Omental fat pad (tissue), 4 donors: Measurements from ENCODE around the gene CLCNKA. TPM values are rescaled to one million over a fixed set of nuclear protein-coding genes. Genes with fewer than 3 reads are reported as not detected.
"Not testable (repeated sequence)": the region's sequence is repeated elsewhere in the genome, so short reads cannot be mapped to it uniquely, and the experiment has no call there.

Source experiments
- ATAC-seq: fragments of 150-250 bp; one replicate; pipeline ENCODE4 v1.9.1; 2016; ENCODE audit warnings: mild to moderate bottlenecking, moderate library complexity; ENCODE audit not compliant: low FRiP score
- DNase-seq: peaks from one replicate; pipeline ENCODE4 v3.0.0-alpha.2; 2019; ENCODE audit warnings: low spot score
- total RNA-seq, 4 donors: library from RNA; depleted of rRNA; stranded (reverse); fragments of >200 nt; gene quantifications; one replicate each; pipeline ENCODE4 v1.1.0, GENCODE V29; 2016
- TF ChIP-seq, protein P1 (sequence below), 3 donors: fragments of 450-650 bp; IDR thresholded peaks; one replicate each; pipeline ENCODE4 v1.5.1; 2016 to 2017; ENCODE audit warnings: antibody characterized with exemption in 3 of 3, mild to moderate bottlenecking in 3 of 3, moderate library complexity in 2 of 3

Gene CLCNKA
- total RNA-seq, 4 donors from 2014 or later = 0.37 to 2.4 (median 1.0) TPM

DNA sequence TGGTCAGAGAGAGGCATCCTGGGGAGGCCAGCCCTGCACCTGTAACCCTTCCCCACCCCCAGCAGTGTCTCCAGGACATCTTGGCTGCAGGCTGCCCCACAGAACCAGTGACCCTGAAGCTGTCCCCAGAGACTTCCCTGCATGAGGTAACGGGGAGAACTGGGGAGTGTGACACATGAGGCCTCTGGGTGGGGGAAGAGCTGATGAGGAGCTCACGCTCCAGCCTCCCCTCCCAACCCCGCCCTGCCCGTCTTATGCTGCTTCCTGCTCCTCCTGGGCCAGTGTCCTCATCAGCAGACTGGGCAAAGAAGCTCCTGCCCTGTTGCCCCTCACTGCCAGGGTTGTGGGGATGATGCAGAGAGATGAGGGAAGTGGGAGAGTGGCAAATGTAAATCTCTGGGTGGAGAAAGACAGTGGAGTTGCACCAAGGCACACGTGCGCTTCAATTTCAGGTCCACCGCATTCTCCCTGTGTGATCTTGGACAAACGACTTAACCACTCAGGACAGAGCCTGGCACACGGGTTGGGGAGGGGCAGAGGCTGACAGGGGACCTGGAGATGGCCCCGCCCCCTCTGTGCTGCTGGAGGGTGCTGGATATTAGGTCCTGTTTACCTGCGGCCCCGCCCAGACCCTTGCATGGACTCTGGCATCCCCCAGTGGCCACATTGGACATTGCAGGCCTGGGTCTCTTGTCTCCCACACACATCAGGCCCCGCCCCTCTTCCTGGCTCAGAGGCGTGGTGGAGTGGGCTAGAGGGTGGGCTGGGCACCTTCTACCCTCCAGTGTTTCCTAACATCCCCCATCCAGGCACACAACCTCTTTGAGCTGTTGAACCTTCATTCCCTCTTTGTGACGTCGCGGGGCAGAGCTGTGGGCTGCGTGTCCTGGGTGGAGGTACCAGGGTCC, 34.0 kb downstream of the CLCNKA start:
- ATAC-seq (peak; percentile 88), DNase-seq (peak; percentile 84)

DNA sequence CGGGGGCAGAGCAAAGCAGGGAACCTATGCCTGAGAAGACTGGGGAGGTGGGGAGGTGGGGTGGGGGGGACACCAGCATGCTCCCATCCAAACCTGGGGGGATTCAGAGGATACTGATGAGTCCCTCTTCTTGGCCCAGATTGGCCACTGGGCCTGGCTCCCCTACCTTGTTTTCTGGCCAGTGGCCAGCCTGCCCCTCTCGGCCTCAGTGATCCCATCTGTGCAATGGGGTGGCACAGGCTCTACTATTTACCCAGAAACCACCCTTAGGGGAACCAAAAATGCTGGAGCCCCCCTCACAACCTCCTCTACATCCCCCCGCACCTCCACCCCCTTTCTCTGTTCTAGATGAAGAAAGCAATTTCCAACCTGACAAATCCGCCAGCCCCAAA, 34.7 kb downstream of the CLCNKA start:
- not testable (repeated sequence) for ATAC-seq, DNase-seq

More for the DNA sequence above, 34.0 kb downstream of the CLCNKA start:
- TF ChIP-seq, protein P1, sequence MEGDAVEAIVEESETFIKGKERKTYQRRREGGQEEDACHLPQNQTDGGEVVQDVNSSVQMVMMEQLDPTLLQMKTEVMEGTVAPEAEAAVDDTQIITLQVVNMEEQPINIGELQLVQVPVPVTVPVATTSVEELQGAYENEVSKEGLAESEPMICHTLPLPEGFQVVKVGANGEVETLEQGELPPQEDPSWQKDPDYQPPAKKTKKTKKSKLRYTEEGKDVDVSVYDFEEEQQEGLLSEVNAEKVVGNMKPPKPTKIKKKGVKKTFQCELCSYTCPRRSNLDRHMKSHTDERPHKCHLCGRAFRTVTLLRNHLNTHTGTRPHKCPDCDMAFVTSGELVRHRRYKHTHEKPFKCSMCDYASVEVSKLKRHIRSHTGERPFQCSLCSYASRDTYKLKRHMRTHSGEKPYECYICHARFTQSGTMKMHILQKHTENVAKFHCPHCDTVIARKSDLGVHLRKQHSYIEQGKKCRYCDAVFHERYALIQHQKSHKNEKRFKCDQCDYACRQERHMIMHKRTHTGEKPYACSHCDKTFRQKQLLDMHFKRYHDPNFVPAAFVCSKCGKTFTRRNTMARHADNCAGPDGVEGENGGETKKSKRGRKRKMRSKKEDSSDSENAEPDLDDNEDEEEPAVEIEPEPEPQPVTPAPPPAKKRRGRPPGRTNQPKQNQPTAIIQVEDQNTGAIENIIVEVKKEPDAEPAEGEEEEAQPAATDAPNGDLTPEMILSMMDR (IDR thresholded peaks at IDR 0.05) = peak in 1 of 3 donors; percentile 93

GRCh38 chr1:16057314-16057915, 35.6 kb downstream of the CLCNKA start:
- ATAC-seq = not testable (repeated sequence)

DNA sequence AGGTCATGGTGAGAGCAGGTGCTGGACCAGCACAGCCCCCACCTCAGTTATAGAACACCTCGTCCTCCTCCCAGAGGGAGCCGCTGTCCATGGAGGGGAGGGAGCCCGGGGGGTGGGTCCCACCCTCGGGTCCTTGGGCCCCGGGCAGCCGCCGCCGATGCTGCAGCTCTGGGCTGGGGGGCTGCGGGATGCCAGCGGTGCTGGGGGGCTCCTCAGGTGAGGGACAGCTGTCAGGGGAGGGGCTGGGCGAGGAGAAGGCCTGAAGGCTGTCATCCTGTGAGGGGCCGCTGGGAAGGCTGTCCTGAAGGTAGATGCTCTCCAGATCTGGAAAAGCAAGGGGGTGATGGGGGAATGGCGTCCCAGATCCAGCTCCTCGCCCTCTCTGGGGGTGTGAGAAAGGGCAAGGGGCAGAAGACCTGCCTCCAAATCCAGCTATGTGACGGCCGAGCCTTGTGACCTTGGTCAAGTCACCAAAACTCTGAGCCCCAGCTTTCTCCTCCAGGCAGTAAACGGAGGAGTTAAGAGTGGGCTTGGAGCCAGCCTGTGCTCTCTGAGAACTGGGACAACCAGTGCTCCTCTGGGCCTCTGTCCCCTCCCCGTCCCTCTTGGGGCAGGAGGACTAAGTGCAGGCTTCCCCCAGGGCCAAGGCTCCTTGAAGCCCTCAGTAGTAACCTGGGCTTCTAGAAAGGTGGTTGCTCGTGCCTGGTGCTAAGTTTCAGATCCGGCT, 36.7 kb downstream of the CLCNKA start:
- DNase-seq = not testable (repeated sequence)
- ATAC-seq = peak; percentile 16

More at GRCh38 chr1:16057314-16057915, 35.6 kb downstream of the CLCNKA start:
- not testable (repeated sequence) for DNase-seq

- no peak for DNase-seq
- ATAC-seq = no peak
- TF ChIP-seq, protein P1 (IDR thresholded peaks at IDR 0.05) = no peak
Measured at GRCh38 chr1:16061266-16061665, 39.4 kb downstream of the CLCNKA start.

DNA sequence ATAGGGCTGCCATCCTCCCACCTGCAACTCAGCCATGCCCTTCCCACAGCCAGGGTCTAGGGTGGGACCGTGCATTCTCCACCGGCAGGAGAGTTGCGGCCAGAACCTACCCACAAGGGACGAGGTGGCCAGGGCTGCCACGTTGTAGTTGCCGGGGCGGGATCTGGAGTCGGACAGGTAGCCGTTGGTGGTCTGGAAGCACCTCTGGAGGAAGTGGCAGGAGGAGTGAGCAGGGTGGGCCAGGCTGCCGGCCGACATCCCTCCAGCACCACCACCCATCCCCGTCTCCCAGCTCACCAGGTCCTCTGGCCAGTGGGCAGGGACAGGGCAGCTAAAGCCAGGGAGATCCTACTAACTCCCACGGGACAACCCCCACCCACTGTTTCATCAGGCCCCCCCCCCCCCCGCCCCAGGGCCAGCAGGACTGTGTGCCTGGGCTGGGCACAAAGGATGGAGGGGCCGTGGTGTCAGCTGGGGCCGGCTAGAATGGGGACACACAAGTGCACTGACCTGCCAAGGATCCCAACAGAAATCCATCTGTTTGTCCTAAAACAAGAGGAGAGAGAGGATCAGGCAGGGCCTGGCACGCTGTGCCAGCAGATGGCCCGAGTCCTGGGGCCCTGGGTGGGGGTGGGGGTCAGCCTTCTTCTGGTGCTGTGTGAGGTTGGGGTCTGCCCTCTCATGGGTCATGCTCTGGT, 40.3 kb downstream of the CLCNKA start:
- not testable (repeated sequence) for ATAC-seq, DNase-seq

GRCh38 chr1:16062687-16063075, 40.8 kb downstream of the CLCNKA start:
- not testable (repeated sequence) for DNase-seq, ATAC-seq

DNA sequence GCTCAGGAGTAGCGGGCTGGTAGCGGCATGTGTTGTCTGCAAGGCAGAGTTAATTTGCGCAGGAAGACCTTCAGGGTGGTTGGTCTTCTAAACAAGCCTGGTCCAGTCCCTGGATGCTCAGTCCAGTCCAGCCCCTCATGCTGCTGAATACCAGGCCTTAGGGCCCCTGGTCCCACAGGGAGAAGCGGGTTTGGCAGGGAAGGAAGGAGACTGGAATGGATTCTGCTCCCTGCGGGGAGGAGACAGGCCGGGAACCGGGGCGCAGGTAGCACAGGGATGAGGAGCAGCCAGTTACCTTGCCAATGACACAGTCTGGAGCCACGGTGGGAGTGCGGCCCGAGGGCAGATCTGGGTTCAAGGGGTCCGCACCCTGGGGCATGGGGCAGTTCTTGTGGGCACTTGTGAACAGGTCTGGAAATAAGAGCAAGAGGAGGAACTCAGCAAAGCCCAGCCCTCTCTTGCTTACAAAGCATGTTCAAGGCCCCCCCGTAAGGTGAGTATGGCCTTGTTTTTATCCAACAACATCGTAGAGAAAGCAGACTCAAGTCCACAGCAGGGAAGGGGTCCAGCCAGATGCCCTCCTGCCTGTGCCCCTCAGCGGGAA, 41.5 kb downstream of the CLCNKA start:
- DNase-seq (no peak), ATAC-seq (no peak)
- TF ChIP-seq, protein P1 (IDR thresholded peaks at IDR 0.05) = no peak

- no peak for ATAC-seq
- DNase-seq = no peak
- TF ChIP-seq, protein P1 (IDR thresholded peaks at IDR 0.05) = no peak
Measured at GRCh38 chr1:16063921-16064320, 42.1 kb downstream of the CLCNKA start.
